K562 (cell line): Measurements from ENCODE around the gene SLC26A2. TPM values are rescaled to one million over a fixed set of nuclear protein-coding genes. Genes with fewer than 3 reads are reported as not detected.

Source experiments
- ESRRB ChIP-seq: fragments of 250-450 bp; sonication (Bioruptor Pico); IDR thresholded peaks from 2 replicates; pipeline ENCODE4 v1.5.0; 2020; ENCODE audit warnings: mild to moderate bottlenecking, moderate library complexity, borderline replicate concordance
- NBN ChIP-seq: fragments of 450-650 bp; IDR thresholded peaks from 2 replicates; pipeline ENCODE4 v1.6.1; 2016; ENCODE audit warnings: low read depth, mild to moderate bottlenecking
- NFRKB ChIP-seq: fragments of 450-650 bp; IDR thresholded peaks from 2 replicates; pipeline ENCODE4 v1.6.1; 2016; ENCODE audit warnings: low read depth
- NR2C1 ChIP-seq, 2 experiments: fragments of 450-650 bp; IDR thresholded peaks; 2 replicates each; pipeline ENCODE4 v1.6.1; 2017; ENCODE audit warnings: mild to moderate bottlenecking in 2 of 2, antibody characterized with exemption in 1 of 2, inconsistent platforms in 1 of 2, missing compliant biosample characterization in 1 of 2, missing genetic modification characterization in 1 of 2
- SMARCB1 ChIP-seq: IDR thresholded peaks from 2 replicates; pipeline ENCODE4 v1.6.1; 2011; ENCODE audit warnings: improper control_type of control experiment, low read depth; ENCODE audit not compliant: insufficient read length
- SNIP1 ChIP-seq: fragments of 450-650 bp; IDR thresholded peaks from 2 replicates; pipeline ENCODE4 v1.7.1; 2017; ENCODE audit warnings: low read depth, mild to moderate bottlenecking
- ZC3H11A ChIP-seq: IDR thresholded peaks from 2 replicates; pipeline ENCODE4 v1.6.1; 2012; ENCODE audit warnings: low read depth, low read length, improper control_type of control experiment
- ZNF197 ChIP-seq: fragments of 200-800 bp; sonication (Bioruptor generic); IDR thresholded peaks from 2 replicates; pipeline ENCODE4 v1.6.1; 2016; ENCODE audit warnings: low read depth, missing genetic modification characterization, missing compliant biosample characterization
- ZNF282 ChIP-seq: sonication (generic); formaldehyde crosslinking; IDR thresholded peaks from 2 replicates; pipeline ENCODE4 v1.8.1; 2023; ENCODE audit warnings: missing genetic modification reagents
- polyA plus RNA-seq, 8 experiments: library from polyadenylated mRNA; depleted of rRNA in 4 of 8; stranded (reverse) in 5 of 8; unstranded in 3 of 8; fragments of >200 nt; fragmentation: Nextera tagmentation in 2 of 8; fragmentation: Illumina TruSeq in 1 of 8; extraction: Ambion mirVana in 2 of 8; extraction: Trizol in 1 of 8; gene quantifications; 2 replicates each; pipeline versions ENCODE4 v1.2.1 to v1.2.3, GENCODE V29; 2011 to 2014; ENCODE audit warnings: inconsistent platforms in 1 of 8, missing spikeins in 1 of 8
- total RNA-seq, 7 experiments: library from RNA; depleted of rRNA in 6 of 7; stranded (reverse); fragments of >200 nt in 6 of 7; fragmentation: Illumina TruSeq in 2 of 7; extraction: Trizol in 2 of 7; gene quantifications; 2 replicates each; pipeline versions ENCODE4 v1.2.1 to v1.2.3, GENCODE V29; 2011 to 2021; ENCODE audit warnings: low replicate concordance in 1 of 7
- TF ChIP-seq, protein P1 (sequence below): fragments of 250-450 bp; sonication (Bioruptor Pico); IDR thresholded peaks from 2 replicates; pipeline ENCODE4 v1.8.0; 2021; ENCODE audit warnings: mild to moderate bottlenecking, moderate library complexity
- TF ChIP-seq, protein P2 (sequence below): fragments of 250-450 bp; sonication (Bioruptor Pico); IDR thresholded peaks from 2 replicates; pipeline ENCODE4 v1.4.0; 2020; ENCODE audit warnings: mild to moderate bottlenecking, moderate library complexity, borderline replicate concordance
- TF ChIP-seq, protein P3 (sequence below): sonication (generic); formaldehyde crosslinking; IDR thresholded peaks from 2 replicates; pipeline ENCODE4 v1.8.0; 2022; ENCODE audit warnings: mild to moderate bottlenecking, missing genetic modification reagents
- TF ChIP-seq, protein P4 (sequence below): sonication (generic); formaldehyde crosslinking; IDR thresholded peaks from 2 replicates; pipeline ENCODE4 v1.4.0; 2020; ENCODE audit warnings: mild to moderate bottlenecking, missing genetic modification reagents
- TF ChIP-seq, protein P5 (sequence below): sonication (generic); formaldehyde crosslinking; IDR thresholded peaks from 2 replicates; pipeline ENCODE4 v1.8.1; 2022; ENCODE audit warnings: missing genetic modification reagents
- TF ChIP-seq, protein P6 (sequence below), 2 experiments: fragments of 150-350 bp in 1 of 2; IDR thresholded peaks; 2 replicates each; pipeline ENCODE4 v1.6.1; 2012 to 2016; ENCODE audit warnings: low read depth in 2 of 2, low read length in 2 of 2, mild to moderate bottlenecking in 1 of 2, moderate library complexity in 1 of 2

SLC26A2 gene
- total and polyA plus RNA-seq, 9 of the 15 experiments (the other 6 are each of a cell fraction or from before 2014, with no cell fraction given) = 1.1 to 6.3 (median 3.6) TPM

DNA sequence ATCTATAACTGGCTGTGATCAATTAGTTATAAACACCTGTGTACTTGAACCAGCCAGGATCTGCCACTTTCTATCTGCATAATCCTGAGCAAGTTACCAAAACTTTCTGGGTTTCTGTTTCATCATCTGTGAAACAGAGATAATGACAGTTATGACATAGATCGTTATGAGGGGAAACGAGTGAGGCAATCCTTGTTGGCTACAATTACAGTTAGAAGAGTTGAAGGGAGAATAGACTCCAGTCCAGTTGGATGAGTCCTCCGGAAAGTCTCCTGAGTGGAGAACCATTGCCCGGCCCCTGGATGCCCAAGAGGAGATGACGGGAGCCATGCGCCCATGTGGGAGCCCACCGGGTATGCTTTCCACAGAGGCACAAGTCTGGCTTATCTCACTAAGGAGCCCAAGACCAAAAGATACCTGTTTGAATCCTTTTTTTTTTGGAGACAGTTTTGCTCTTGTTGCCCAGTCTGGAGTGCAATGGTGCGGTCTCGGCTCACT, 20.4 kb upstream of the SLC26A2 start (continued):
- TF ChIP-seq, protein P1, sequence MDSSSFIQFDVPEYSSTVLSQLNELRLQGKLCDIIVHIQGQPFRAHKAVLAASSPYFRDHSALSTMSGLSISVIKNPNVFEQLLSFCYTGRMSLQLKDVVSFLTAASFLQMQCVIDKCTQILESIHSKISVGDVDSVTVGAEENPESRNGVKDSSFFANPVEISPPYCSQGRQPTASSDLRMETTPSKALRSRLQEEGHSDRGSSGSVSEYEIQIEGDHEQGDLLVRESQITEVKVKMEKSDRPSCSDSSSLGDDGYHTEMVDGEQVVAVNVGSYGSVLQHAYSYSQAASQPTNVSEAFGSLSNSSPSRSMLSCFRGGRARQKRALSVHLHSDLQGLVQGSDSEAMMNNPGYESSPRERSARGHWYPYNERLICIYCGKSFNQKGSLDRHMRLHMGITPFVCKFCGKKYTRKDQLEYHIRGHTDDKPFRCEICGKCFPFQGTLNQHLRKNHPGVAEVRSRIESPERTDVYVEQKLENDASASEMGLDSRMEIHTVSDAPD = no peak
- TF ChIP-seq SNIP1 (no peak), ZC3H11A (no peak), ESRRB (no peak), ZNF197 (CRISPR knock-in tag) (no peak), NFRKB (peak; percentile 63; the same call in 1 of the 2 replicates), ZNF282 (no peak), SMARCB1 (no peak), NBN (peak; percentile 92), NR2C1 (IDR thresholded peaks at IDR 0.05) (0 out of 2 replicates have a peak, but pooled peaks have one; percentile 23), NR2C1 (tag; IDR thresholded peaks at IDR 0.05) (0 out of 2 replicates have a peak, but pooled peaks have one; percentile 41)
- TF ChIP-seq, protein P2, sequence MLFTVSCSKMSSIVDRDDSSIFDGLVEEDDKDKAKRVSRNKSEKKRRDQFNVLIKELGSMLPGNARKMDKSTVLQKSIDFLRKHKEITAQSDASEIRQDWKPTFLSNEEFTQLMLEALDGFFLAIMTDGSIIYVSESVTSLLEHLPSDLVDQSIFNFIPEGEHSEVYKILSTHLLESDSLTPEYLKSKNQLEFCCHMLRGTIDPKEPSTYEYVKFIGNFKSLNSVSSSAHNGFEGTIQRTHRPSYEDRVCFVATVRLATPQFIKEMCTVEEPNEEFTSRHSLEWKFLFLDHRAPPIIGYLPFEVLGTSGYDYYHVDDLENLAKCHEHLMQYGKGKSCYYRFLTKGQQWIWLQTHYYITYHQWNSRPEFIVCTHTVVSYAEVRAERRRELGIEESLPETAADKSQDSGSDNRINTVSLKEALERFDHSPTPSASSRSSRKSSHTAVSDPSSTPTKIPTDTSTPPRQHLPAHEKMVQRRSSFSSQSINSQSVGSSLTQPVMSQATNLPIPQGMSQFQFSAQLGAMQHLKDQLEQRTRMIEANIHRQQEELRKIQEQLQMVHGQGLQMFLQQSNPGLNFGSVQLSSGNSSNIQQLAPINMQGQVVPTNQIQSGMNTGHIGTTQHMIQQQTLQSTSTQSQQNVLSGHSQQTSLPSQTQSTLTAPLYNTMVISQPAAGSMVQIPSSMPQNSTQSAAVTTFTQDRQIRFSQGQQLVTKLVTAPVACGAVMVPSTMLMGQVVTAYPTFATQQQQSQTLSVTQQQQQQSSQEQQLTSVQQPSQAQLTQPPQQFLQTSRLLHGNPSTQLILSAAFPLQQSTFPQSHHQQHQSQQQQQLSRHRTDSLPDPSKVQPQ = no peak
- TF ChIP-seq, protein P3, sequence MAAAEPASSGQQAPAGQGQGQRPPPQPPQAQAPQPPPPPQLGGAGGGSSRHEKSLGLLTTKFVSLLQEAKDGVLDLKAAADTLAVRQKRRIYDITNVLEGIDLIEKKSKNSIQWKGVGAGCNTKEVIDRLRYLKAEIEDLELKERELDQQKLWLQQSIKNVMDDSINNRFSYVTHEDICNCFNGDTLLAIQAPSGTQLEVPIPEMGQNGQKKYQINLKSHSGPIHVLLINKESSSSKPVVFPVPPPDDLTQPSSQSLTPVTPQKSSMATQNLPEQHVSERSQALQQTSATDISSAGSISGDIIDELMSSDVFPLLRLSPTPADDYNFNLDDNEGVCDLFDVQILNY (CRISPR knock-in tag) = no peak
- TF ChIP-seq, protein P4, sequence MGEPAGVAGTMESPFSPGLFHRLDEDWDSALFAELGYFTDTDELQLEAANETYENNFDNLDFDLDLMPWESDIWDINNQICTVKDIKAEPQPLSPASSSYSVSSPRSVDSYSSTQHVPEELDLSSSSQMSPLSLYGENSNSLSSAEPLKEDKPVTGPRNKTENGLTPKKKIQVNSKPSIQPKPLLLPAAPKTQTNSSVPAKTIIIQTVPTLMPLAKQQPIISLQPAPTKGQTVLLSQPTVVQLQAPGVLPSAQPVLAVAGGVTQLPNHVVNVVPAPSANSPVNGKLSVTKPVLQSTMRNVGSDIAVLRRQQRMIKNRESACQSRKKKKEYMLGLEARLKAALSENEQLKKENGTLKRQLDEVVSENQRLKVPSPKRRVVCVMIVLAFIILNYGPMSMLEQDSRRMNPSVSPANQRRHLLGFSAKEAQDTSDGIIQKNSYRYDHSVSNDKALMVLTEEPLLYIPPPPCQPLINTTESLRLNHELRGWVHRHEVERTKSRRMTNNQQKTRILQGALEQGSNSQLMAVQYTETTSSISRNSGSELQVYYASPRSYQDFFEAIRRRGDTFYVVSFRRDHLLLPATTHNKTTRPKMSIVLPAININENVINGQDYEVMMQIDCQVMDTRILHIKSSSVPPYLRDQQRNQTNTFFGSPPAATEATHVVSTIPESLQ (CRISPR knock-in tag) = no peak
- TF ChIP-seq, protein P5, sequence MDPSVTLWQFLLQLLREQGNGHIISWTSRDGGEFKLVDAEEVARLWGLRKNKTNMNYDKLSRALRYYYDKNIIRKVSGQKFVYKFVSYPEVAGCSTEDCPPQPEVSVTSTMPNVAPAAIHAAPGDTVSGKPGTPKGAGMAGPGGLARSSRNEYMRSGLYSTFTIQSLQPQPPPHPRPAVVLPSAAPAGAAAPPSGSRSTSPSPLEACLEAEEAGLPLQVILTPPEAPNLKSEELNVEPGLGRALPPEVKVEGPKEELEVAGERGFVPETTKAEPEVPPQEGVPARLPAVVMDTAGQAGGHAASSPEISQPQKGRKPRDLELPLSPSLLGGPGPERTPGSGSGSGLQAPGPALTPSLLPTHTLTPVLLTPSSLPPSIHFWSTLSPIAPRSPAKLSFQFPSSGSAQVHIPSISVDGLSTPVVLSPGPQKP (CRISPR knock-in tag) = no peak
- TF ChIP-seq, protein P6, sequence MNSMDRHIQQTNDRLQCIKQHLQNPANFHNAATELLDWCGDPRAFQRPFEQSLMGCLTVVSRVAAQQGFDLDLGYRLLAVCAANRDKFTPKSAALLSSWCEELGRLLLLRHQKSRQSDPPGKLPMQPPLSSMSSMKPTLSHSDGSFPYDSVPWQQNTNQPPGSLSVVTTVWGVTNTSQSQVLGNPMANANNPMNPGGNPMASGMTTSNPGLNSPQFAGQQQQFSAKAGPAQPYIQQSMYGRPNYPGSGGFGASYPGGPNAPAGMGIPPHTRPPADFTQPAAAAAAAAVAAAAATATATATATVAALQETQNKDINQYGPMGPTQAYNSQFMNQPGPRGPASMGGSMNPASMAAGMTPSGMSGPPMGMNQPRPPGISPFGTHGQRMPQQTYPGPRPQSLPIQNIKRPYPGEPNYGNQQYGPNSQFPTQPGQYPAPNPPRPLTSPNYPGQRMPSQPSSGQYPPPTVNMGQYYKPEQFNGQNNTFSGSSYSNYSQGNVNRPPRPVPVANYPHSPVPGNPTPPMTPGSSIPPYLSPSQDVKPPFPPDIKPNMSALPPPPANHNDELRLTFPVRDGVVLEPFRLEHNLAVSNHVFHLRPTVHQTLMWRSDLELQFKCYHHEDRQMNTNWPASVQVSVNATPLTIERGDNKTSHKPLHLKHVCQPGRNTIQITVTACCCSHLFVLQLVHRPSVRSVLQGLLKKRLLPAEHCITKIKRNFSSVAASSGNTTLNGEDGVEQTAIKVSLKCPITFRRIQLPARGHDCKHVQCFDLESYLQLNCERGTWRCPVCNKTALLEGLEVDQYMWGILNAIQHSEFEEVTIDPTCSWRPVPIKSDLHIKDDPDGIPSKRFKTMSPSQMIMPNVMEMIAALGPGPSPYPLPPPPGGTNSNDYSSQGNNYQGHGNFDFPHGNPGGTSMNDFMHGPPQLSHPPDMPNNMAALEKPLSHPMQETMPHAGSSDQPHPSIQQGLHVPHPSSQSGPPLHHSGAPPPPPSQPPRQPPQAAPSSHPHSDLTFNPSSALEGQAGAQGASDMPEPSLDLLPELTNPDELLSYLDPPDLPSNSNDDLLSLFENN (IDR thresholded peaks at IDR 0.05; ENCODE audit: low read depth in 2 of 2, low read length in 2 of 2) = no peak
